H9 (cell line): ENCODE data around the gene CBX8. TPM values are rescaled to one million over a fixed set of nuclear protein-coding genes. Genes with fewer than 3 reads are reported as not detected.

Experiments used
- DNase-seq: peaks from one replicate; pipeline ENCODE4 v3.0.0-alpha.2; 2017
- H2AFZ ChIP-seq: one replicate; pipeline ENCODE4 v1.6.1; 2013; ENCODE audit warnings: mild to moderate bottlenecking, low read length, control low read depth, moderate library complexity
- H2AK5ac ChIP-seq: 2 replicates; pipeline ENCODE4 v1.6.1; 2013; ENCODE audit warnings: low read length, control low read depth, mixed read lengths; ENCODE audit not compliant: insufficient read length
- H2BK120ac ChIP-seq: one replicate; pipeline ENCODE4 v1.6.1; 2013; ENCODE audit warnings: low read depth, mild to moderate bottlenecking, low read length, control low read depth, inconsistent platforms; ENCODE audit not compliant: poor library complexity, severe bottlenecking
- H2BK12ac ChIP-seq: 2 replicates; pipeline ENCODE4 v1.6.1; 2013; ENCODE audit warnings: low read length, control low read depth, mixed read lengths, low read depth; ENCODE audit not compliant: insufficient read length
- H2BK15ac ChIP-seq: 2 replicates; pipeline ENCODE4 v1.6.1; 2013; ENCODE audit warnings: low read depth, low read length, control low read depth
- H2BK20ac ChIP-seq: one replicate; pipeline ENCODE4 v1.6.1; 2013; ENCODE audit warnings: low read depth, mild to moderate bottlenecking, low read length, control low read depth, inconsistent platforms; ENCODE audit not compliant: poor library complexity, severe bottlenecking
- H2BK5ac ChIP-seq: 2 replicates; pipeline ENCODE4 v1.6.1; 2013; ENCODE audit warnings: low read length, control low read depth, mixed read lengths; ENCODE audit not compliant: insufficient read length
- H3K14ac ChIP-seq: 2 replicates; pipeline ENCODE4 v1.6.1; 2013; ENCODE audit warnings: low read length, control low read depth; ENCODE audit not compliant: insufficient read depth
- H3K18ac ChIP-seq: 2 replicates; pipeline ENCODE4 v1.6.1; 2013; ENCODE audit warnings: low read depth, mild to moderate bottlenecking, mixed read lengths, low read length, control low read depth; ENCODE audit not compliant: insufficient read length
- H3K23ac ChIP-seq: 2 replicates; pipeline ENCODE4 v1.6.1; 2013; ENCODE audit warnings: low read length, control low read depth, mixed read lengths, low read depth; ENCODE audit not compliant: insufficient read length
- H3K23me2 ChIP-seq: 2 replicates; pipeline ENCODE4 v1.6.1; 2013; ENCODE audit warnings: low read depth, mild to moderate bottlenecking, mixed read lengths, low read length, control low read depth; ENCODE audit not compliant: insufficient read length, poor library complexity, severe bottlenecking
- H3K27ac ChIP-seq: 2 replicates; pipeline ENCODE4 v1.5.1; 2013; ENCODE audit warnings: low read length, control low read depth, mixed read lengths, low read depth; ENCODE audit not compliant: insufficient read length
- H3K27me3 ChIP-seq: 2 replicates; pipeline ENCODE4 v1.6.1; 2013; ENCODE audit warnings: low read length, control low read depth, inconsistent platforms; ENCODE audit not compliant: insufficient read depth
- H3K4ac ChIP-seq: 2 replicates; pipeline ENCODE4 v1.6.1; 2013; ENCODE audit warnings: low read depth, mild to moderate bottlenecking, control low read depth, inconsistent platforms, low read length, moderate library complexity
- H3K4me1 ChIP-seq: 2 replicates; pipeline ENCODE4 v1.6.1; 2013; ENCODE audit warnings: low read length, control low read depth, inconsistent platforms; ENCODE audit not compliant: insufficient read depth
- H3K4me2 ChIP-seq: 2 replicates; pipeline ENCODE4 v1.6.1; 2013; ENCODE audit warnings: low read length, control low read depth, mixed read lengths; ENCODE audit not compliant: insufficient read length, insufficient read depth
- H3K56ac ChIP-seq: 2 replicates; pipeline ENCODE4 v1.6.1; 2013; ENCODE audit warnings: low read depth, mild to moderate bottlenecking, mixed read lengths, low read length, control low read depth; ENCODE audit not compliant: insufficient read length
- H3K79me1 ChIP-seq: 2 replicates; pipeline ENCODE4 v1.6.1; 2013; ENCODE audit warnings: low read depth, mild to moderate bottlenecking, moderate library complexity, low read length, control low read depth, inconsistent platforms; ENCODE audit not compliant: insufficient read depth, poor library complexity, severe bottlenecking
- H3K79me2 ChIP-seq: 2 replicates; pipeline ENCODE4 v1.6.1; 2013; ENCODE audit warnings: low read length, control low read depth, inconsistent platforms; ENCODE audit not compliant: insufficient read depth
- H3K9ac ChIP-seq: 2 replicates; pipeline ENCODE4 v1.6.1; 2013; ENCODE audit warnings: low read length, control low read depth, mixed read lengths; ENCODE audit not compliant: insufficient read length; ENCODE audit errors: extremely low read depth
- H3K9me3 ChIP-seq: one replicate; pipeline ENCODE4 v1.6.1; 2013; ENCODE audit warnings: low read depth, low read length, inconsistent platforms; ENCODE audit not compliant: control insufficient read depth
- H3T11ph ChIP-seq: one replicate; pipeline ENCODE4 v1.6.1; 2013; ENCODE audit warnings: mild to moderate bottlenecking, low read length, control low read depth, inconsistent platforms
- H4K20me1 ChIP-seq: one replicate; pipeline ENCODE4 v1.6.1; 2013; ENCODE audit not compliant: control insufficient read depth, insufficient read length, insufficient read depth
- H4K5ac ChIP-seq: 2 replicates; pipeline ENCODE4 v1.6.1; 2013; ENCODE audit warnings: low read depth, mild to moderate bottlenecking, mixed read lengths, low read length, control low read depth; ENCODE audit not compliant: insufficient read length
- H4K8ac ChIP-seq: replicated peaks from 2 replicates; pipeline ENCODE4 v1.6.1; 2013; ENCODE audit warnings: low read length, control low read depth, mixed read lengths, low read depth; ENCODE audit not compliant: insufficient read length
- H4K91ac ChIP-seq: 2 replicates; pipeline ENCODE4 v1.6.1; 2013; ENCODE audit warnings: low read depth, mild to moderate bottlenecking, moderate library complexity, mixed read lengths, low read length, control low read depth; ENCODE audit not compliant: insufficient read length
- H3K27ac Mint-ChIP-seq, 3 experiments: 2 replicates in 2 of 3; 3 replicates in 1 of 3; pipeline ENCODE4 v1.8.0; 2020 to 2021; ENCODE audit warnings: mixed read lengths in 3 of 3, mild to moderate bottlenecking in 1 of 3, moderate library complexity in 1 of 3
- H3K27me3 Mint-ChIP-seq: 2 replicates; pipeline ENCODE4 v1.8.0; 2021; ENCODE audit warnings: low read depth, mild to moderate bottlenecking, moderate library complexity, mixed read lengths
- H3K36me3 Mint-ChIP-seq, 3 experiments: 2 replicates in 2 of 3; 3 replicates in 1 of 3; pipeline ENCODE4 v1.8.0; 2020 to 2021; ENCODE audit warnings: low read depth in 3 of 3, mixed read lengths in 3 of 3; ENCODE audit not compliant: insufficient read depth in 1 of 3
- H3K4me1 Mint-ChIP-seq, 2 experiments: 2 replicates each; pipeline ENCODE4 v1.8.0; 2020; ENCODE audit warnings: mixed read lengths in 2 of 2
- H3K4me3 Mint-ChIP-seq, 2 experiments: 2 replicates in 1 of 2; 3 replicates in 1 of 2; pipeline ENCODE4 v1.8.0; 2020 to 2021; ENCODE audit warnings: mild to moderate bottlenecking in 2 of 2, mixed read lengths in 2 of 2, moderate library complexity in 1 of 2
- H3K9me3 Mint-ChIP-seq, 2 experiments: 2 replicates in 1 of 2; 3 replicates in 1 of 2; pipeline ENCODE4 v1.8.0; 2020; ENCODE audit warnings: mild to moderate bottlenecking in 2 of 2, mixed read lengths in 2 of 2, moderate library complexity in 1 of 2
- WGBS: extraction: QIAGEN DNeasy Blood & Tissue Kit; methylation state at CpG from one replicate; pipeline ENCODE4 v1.1.7; 2013; ENCODE audit warnings: missing lambda C conversion rate, low lambda C conversion rate, mixed read lengths; ENCODE audit not compliant: insufficient read length; ENCODE audit errors: extremely low coverage; 5-methylcytosine and 5-hydroxymethylcytosine counted together
- total RNA-seq: library from RNA; stranded (reverse); gene quantifications from 2 replicates; pipeline ENCODE4 v1.2.1, GENCODE V29; 2021
- TF ChIP-seq, protein P1 (sequence below): fragments of 200-600 bp; sonication (generic); conservative IDR thresholded peaks from 3 replicates; pipeline ENCODE4 v1.8.0; 2021; ENCODE audit warnings: antibody characterized with exemption, mild to moderate bottlenecking

CBX8 gene
- total RNA-seq, 1 experiment from 2014 or later: 1.2 TPM

DNA sequence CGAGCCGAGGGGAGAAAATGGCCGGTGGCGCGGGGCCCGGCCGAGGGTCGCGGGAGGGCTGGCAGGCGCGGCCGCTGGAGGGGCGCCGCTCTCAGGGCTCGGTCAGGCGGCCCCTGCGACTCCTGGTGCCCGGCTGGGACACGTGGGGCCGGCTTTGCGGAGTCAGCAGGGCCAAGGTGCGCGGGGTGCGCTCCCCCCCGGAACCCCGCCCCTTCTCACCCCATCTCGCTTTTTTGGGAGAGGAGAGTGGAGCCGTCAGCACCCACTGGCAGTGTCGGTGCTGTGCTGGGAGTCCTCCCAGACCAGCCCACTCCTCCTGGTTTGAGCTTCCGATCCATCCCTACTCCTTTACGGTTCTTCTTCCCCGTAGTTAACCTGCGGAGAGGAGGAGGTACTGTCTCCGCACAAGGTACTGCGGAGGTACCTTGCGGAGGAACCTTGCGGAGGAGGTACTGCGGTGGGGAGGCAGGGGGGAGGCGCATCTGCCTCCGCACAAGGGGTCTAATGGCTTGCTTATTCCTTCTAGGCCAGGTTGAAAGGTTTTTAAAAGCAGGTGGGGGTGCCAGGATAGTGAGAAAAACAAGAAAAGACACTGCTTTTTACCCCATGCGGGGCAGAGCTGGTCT is 19.1 kb upstream of the CBX8 start:
- H3K18ac ChIP-seq: no peak overlapping the region
- H3K36me3 Mint-ChIP-seq: no peaks in the 10 kb centered on the region; a peak in 1 of 7 replicates
- no peak overlapping the region for H3T11ph ChIP-seq
- H3K9ac ChIP-seq: no peak overlapping the region
- no peak overlapping the region for H3K23ac ChIP-seq
- H2AFZ ChIP-seq: no peak overlapping the region
- peaks cover 93% of the 10 kb centered on the region for H3K27me3 Mint-ChIP-seq
- no peaks in the 10 kb centered on the region for H3K79me2 ChIP-seq
- TF ChIP-seq, protein P1, sequence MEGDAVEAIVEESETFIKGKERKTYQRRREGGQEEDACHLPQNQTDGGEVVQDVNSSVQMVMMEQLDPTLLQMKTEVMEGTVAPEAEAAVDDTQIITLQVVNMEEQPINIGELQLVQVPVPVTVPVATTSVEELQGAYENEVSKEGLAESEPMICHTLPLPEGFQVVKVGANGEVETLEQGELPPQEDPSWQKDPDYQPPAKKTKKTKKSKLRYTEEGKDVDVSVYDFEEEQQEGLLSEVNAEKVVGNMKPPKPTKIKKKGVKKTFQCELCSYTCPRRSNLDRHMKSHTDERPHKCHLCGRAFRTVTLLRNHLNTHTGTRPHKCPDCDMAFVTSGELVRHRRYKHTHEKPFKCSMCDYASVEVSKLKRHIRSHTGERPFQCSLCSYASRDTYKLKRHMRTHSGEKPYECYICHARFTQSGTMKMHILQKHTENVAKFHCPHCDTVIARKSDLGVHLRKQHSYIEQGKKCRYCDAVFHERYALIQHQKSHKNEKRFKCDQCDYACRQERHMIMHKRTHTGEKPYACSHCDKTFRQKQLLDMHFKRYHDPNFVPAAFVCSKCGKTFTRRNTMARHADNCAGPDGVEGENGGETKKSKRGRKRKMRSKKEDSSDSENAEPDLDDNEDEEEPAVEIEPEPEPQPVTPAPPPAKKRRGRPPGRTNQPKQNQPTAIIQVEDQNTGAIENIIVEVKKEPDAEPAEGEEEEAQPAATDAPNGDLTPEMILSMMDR: no peak
- no peak overlapping the region for H2BK5ac ChIP-seq
- H3K23me2 ChIP-seq: peaks cover 3% of the 10 kb centered on the region
- no peak overlapping the region for H3K27ac ChIP-seq
- no peak overlapping the region for H2BK20ac ChIP-seq
- no peak overlapping the region for H2BK15ac ChIP-seq
- H3K9me3 Mint-ChIP-seq: peaks cover 0 to 9% of the 10 kb centered on the region in 2 experiments; a peak in 1 of 5 replicates
- H3K56ac ChIP-seq: no peak overlapping the region
- no peaks in the 10 kb centered on the region for H3K79me1 ChIP-seq
- no peak overlapping the region for H4K91ac ChIP-seq
- no peak overlapping the region for H3K4ac ChIP-seq
- no peak for DNase-seq
- no peak overlapping the region for H4K8ac ChIP-seq
- H2BK120ac ChIP-seq: no peak overlapping the region
- peaks cover 18 to 24% of the 10 kb centered on the region in 2 experiments for H3K4me1 Mint-ChIP-seq
- H4K5ac ChIP-seq: no peak overlapping the region
- H3K9me3 ChIP-seq: no peaks in the 10 kb centered on the region
- no peaks in the 10 kb centered on the region for H4K20me1 ChIP-seq
- H3K27ac Mint-ChIP-seq: no peak overlapping the region
- peaks cover 83% of the 10 kb centered on the region for H3K27me3 ChIP-seq
- H2BK12ac ChIP-seq: no peak overlapping the region
- no peak overlapping the region for H2AK5ac ChIP-seq
- H3K14ac ChIP-seq: no peak overlapping the region
- WGBS: no CpG with 5 or more reads among the region's 41 CpGs
- H3K4me1 ChIP-seq: no peaks in the 10 kb centered on the region
- peak overlapping the region; percentile 19 to 69; a peak in 4 of 5 replicates for H3K4me3 Mint-ChIP-seq
- H3K4me2 ChIP-seq: peak overlapping the region; percentile 9
